Measurements from ENCODE around the gene CLP1. TPM values are rescaled to one million over a fixed set of nuclear protein-coding genes. Genes with fewer than 3 reads are reported as not detected.
"Not testable (repeated sequence)": the region's sequence is repeated elsewhere in the genome, so short reads cannot be mapped to it uniquely, and the experiment has no call there.

CLP1 gene
- total RNA-seq, 4 donors from 2014 or later, result 6.3 to 15.1 (median 7.8) TPM

DNA sequence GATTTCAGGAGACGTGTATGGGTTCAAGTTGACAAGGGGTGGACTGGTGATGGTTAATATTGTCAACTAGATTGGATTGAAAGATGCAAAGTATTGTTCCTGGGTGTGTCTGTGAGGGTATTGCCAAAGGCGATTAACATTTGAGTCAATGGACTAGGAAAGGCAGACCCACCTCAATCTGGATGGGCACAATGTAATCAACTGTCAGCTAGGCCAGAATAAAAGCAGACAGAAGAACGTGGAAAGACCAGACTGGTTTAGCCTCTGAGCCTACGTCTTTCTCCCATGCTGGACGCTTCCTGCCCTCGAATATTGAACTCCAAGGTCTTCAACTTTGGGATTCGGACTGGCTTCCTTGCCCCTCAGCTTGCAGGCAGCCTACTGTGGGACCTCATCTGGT lies 6.2 kb upstream of the CLP1 start:
- WGBS, 2 donors, result 76 to 77% methylated on average over 7 of the region's 7 CpGs
- TF ChIP-seq EP300 (IDR thresholded peaks at IDR 0.05), result no peak
- TF ChIP-seq POLR2A (IDR thresholded peaks at IDR 0.05), result no peak
- TF ChIP-seq, protein P1, sequence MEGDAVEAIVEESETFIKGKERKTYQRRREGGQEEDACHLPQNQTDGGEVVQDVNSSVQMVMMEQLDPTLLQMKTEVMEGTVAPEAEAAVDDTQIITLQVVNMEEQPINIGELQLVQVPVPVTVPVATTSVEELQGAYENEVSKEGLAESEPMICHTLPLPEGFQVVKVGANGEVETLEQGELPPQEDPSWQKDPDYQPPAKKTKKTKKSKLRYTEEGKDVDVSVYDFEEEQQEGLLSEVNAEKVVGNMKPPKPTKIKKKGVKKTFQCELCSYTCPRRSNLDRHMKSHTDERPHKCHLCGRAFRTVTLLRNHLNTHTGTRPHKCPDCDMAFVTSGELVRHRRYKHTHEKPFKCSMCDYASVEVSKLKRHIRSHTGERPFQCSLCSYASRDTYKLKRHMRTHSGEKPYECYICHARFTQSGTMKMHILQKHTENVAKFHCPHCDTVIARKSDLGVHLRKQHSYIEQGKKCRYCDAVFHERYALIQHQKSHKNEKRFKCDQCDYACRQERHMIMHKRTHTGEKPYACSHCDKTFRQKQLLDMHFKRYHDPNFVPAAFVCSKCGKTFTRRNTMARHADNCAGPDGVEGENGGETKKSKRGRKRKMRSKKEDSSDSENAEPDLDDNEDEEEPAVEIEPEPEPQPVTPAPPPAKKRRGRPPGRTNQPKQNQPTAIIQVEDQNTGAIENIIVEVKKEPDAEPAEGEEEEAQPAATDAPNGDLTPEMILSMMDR (IDR thresholded peaks at IDR 0.05), result no peak
- H3K27ac ChIP-seq, result no peak overlapping the region
- peaks cover 0 to 50% (median 34%) of the 10 kb centered on the region in 4 donors for H3K4me1 ChIP-seq
- H3K36me3 ChIP-seq, result no peaks in the 10 kb centered on the region
- H3K4me3 ChIP-seq, result no peak overlapping the region
- no peak for DNase-seq (ENCODE audit: low spot score in 2 of 2)
- H3K9me3 ChIP-seq, result no peaks in the 10 kb centered on the region
- peaks cover 0 to 30% of the 10 kb centered on the region in 2 donors for H3K27me3 ChIP-seq

DNA sequence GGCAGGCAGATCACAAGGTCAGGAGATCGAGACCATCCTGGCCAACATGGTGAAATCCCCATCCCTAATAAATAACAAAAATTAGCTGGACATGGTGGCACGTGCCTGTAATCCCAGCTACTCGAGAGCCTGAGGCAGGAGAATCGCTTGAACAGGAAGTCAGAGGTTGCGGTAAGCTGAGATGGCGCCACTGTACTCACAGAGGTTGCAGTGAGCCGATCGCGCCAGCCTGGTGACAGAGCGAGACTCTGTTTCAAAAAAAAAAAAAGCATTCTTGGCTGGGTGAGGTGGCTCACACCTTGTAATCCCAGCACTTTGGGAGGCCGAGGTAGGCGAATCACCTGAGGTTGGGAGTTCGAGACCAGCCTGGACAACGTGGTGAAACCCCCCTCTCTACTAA lies 5.3 kb upstream of the CLP1 start:
- not testable (repeated sequence) for H3K4me3 ChIP-seq; H3K36me3 ChIP-seq; H3K9me3 ChIP-seq; DNase-seq (ENCODE audit: low spot score in 2 of 2)
- H3K27ac ChIP-seq, result peak overlapping the region in 1 of 4 donors; percentile 50
- peaks cover 0 to 29% of the 10 kb centered on the region in 2 donors for H3K27me3 ChIP-seq
- H3K4me1 ChIP-seq, result peaks cover 0 to 49% (median 31%) of the 10 kb centered on the region in 4 donors
- 76 to 85% methylated on average over 14 of the region's 14 CpGs for WGBS, 2 donors

DNA sequence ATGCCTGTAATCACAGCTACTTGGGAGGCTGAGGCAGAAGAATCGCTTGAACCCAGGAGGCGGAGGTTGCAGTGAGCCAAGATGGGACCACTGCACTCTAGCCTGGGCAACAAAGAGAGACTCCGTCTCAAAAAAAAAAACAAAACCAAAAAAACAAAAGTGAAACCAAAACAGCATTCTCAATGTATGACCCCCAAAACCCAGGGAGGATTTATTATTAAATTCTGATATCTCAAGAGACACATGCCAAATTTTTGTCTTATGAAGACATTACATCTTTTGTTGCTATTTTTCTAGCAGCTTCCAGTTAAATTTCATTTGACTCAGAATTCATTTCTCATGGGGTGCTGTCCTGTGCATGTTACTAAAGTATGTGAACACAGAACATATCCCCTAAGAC lies 4.9 kb upstream of the CLP1 start:
- Histone ChIP-seq H3K36me3 (no peaks in the 10 kb centered on the region), H3K4me3 (no peak overlapping the region), H3K9me3 (no peaks in the 10 kb centered on the region), H3K27me3 (peaks cover 0 to 25% of the 10 kb centered on the region in 2 donors), H3K4me1 (peaks cover 0 to 45% (median 26%) of the 10 kb centered on the region in 4 donors), H3K27ac (peak overlapping the region in 2 of 4 donors; percentile 27 to 50)
- DNase-seq (ENCODE audit: low spot score in 2 of 2), result no peak
- TF ChIP-seq POLR2A (IDR thresholded peaks at IDR 0.05), result no peak
- no peak for TF ChIP-seq EP300 (IDR thresholded peaks at IDR 0.05)
- TF ChIP-seq, protein P1 (IDR thresholded peaks at IDR 0.05), result no peak
- WGBS, 2 donors, result 53 to 58% methylated on average over 3 of the region's 3 CpGs

DNA sequence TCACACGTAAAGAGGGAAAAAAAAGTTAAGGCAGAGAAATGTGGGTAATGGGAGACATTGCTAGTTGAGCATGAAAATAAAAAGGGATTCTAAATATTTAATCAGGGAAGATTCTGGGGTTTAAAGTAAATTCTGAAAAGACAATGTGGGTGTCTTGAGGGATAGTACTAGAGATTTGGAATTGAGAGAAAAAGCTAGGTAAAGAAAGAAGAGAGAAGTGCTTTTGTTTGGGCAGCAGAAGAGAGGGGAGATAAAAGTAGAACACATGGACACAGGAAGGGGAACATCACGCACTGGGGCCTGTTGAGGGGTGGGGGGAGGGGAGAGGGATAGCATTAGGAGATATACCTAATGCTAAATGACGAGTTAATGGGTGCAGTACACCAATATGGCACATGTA lies 4.4 kb upstream of the CLP1 start:
- TF ChIP-seq, protein P1 (IDR thresholded peaks at IDR 0.05), result no peak
- no peak for TF ChIP-seq EP300 (IDR thresholded peaks at IDR 0.05)

DNA sequence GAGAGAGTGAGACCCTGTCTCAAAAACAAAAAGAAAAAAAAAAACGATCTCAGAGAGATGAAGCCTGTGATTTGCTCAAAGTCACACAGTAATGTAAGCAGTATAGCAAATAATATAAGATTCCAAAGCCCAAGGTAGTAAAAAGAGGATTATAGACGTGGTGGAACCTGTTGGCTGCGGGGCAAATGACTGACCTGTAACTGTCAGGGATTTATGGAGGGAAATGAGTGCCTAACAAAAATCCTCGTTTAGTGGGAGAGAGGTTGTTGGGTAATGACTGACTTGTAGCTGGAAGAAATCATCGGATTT lies 723 bp upstream of the CLP1 start:
- H3K9me3 ChIP-seq, result no peaks in the 10 kb centered on the region
- peaks cover 0 to 42% (median 12%) of the 10 kb centered on the region in 4 donors for H3K4me1 ChIP-seq
- peaks cover 0 to 26% (median 17%) of the 10 kb centered on the region in 3 donors for H3K36me3 ChIP-seq
- WGBS, 2 donors, result 18 to 20% methylated on average over 5 of the region's 5 CpGs
- TF ChIP-seq POLR2A (IDR thresholded peaks at IDR 0.05) (no peak), EP300 (IDR thresholded peaks at IDR 0.05) (no peak)
- TF ChIP-seq, protein P1 (IDR thresholded peaks at IDR 0.05), result no peak
- DNase-seq (ENCODE audit: low spot score in 2 of 2), result no peak
- peak overlapping the region; percentile 79 to 97 (median 90) for H3K27ac ChIP-seq
- peak overlapping the region; percentile 30 to 60 (median 56) for H3K4me3 ChIP-seq
- peaks cover 0 to 5% of the 10 kb centered on the region in 2 donors for H3K27me3 ChIP-seq

More for the DNA sequence above, 4.4 kb upstream of the CLP1 start:
- Histone ChIP-seq H3K9me3 (no peaks in the 10 kb centered on the region), H3K4me3 (no peak overlapping the region), H3K27me3 (peaks cover 0 to 21% of the 10 kb centered on the region in 2 donors), H3K27ac (peak overlapping the region in 2 of 4 donors; percentile 27 to 50), H3K4me1 (peaks cover 0 to 42% (median 23%) of the 10 kb centered on the region in 4 donors), H3K36me3 (no peaks in the 10 kb centered on the region)
- WGBS, 2 donors, result 20 to 25% methylated on average over 3 of the region's 3 CpGs
- no peak for DNase-seq (ENCODE audit: low spot score in 2 of 2)

DNA sequence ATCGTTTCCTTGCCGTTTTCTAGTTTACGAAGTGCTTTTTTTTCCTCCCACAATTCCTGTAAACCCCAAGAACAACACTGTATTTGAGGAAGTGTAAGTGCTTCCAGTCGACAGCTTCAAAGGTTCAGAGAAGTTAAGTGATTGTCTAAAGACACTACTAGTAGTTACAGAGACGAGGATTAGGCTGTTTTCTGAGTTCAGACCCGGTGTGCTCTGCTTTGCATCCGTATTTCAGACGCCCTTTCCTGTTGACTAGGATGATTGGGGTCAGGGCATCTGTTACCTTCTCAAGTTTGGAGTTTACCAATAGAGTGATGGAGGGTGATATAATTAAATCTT lies 430 bp downstream of the CLP1 start:
- Histone ChIP-seq H3K9me3 (no peaks in the 10 kb centered on the region), H3K36me3 (peaks cover 0 to 38% (median 17%) of the 10 kb centered on the region in 3 donors), H3K4me3 (peak overlapping the region; percentile 30 to 60 (median 55)), H3K27ac (peak overlapping the region in 3 of 4 donors; percentile 21 to 97 (median 79)), H3K4me1 (peaks cover 0 to 35% (median 12%) of the 10 kb centered on the region in 4 donors), H3K27me3 (no peaks in the 10 kb centered on the region)
- 0% methylated on average over 8 of the region's 8 CpGs for WGBS, 2 donors
- DNase-seq (ENCODE audit: low spot score in 2 of 2), result no peak
- TF ChIP-seq, protein P1 (IDR thresholded peaks at IDR 0.05), result no peak
- TF ChIP-seq POLR2A (IDR thresholded peaks at IDR 0.05) (no peak), EP300 (IDR thresholded peaks at IDR 0.05) (no peak)

All from tibial nerve (tissue), 4 donors.